NCI-H146 (cell line): ENCODE results near the gene SLC45A2.
A peak's percentile ranks its signal among the peaks of the same experiment; 100 is the strongest.
"Not testable (repeated sequence)": the region's sequence is repeated elsewhere in the genome, so short reads cannot be mapped to it uniquely, and the experiment has no call there.

Experiments used
- DNase-seq: peaks from one replicate; lab custom pipeline; 2025; lab: John Stamatoyannopoulos, UW

Gene SLC45A2

GRCh38 chr5:33966805-33967204 is 17.7 kb downstream of the SLC45A2 start:
- DNase-seq: no peak

GRCh38 chr5:33964132-33964700 is 20.3 kb downstream of the SLC45A2 start:
- no peak for DNase-seq

DNA sequence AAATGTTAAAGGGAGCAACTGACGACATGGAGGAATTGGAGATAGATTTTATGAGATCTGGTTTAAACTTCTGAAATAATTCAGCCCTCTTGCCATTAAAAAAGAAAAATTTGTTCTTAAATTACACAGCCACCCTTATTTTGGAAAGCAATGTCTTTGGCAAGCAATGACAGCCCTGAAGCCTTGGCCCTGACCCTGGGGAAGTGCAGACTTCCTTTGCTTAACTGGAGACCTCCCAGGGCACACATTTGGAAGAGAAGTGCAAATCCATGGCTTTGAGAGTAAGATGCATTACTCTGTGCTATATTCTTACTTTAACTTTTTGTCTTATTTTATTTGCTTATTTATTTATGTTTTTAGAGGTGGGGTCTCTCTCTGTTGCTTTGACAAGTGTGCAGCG is 26.3 kb downstream of the SLC45A2 start:
- DNase-seq: no peak

DNA sequence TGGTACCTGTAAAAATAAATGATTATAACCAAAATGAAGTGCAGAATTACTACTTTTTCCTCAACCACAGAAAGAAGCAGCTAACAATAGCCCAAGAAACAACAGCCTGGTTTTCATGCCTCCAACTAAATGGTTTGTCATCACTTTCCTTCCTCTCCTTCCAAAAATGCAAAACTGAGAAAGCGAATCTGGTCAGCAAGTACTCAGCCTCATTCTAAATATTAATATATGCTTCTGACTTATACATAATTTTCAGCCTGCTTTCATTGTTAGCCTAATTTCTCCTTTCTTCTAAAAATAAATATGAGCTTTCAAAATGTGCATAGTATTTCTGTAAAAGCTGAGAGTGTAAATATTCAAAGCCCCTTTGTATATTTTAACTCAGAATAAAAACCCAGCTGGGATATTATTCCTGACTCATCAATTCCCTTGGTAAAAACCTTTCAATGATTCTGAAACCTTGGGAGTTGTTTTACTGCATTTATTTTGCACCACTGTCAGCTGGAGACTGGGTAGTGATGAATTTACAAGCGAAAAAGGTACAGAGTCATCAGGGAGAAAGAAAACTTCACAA is 26.8 kb downstream of the SLC45A2 start:
- DNase-seq: no peak

DNA sequence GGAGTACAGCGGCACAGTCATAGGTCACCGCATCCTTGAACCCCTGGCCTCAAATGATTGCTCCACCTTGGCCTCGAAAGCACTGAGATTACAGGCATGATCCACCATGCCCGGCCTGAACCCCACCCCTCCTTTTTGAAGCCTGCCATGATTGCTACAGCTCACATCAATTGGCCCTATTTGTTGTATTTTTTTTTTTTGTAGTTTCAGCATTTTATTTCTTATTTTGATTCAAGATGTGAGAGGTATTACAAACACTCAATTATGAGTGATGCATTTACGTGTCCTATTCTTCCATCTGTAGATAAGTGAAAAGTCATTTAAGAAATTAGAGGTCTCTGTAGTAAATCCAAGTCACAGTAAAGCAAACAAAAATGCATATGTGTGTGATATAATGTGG is 32.3 kb downstream of the SLC45A2 start:
- not testable (repeated sequence) for DNase-seq

- peak; percentile 67 for DNase-seq
Measured at GRCh38 chr5:33944543-33945132, 39.9 kb downstream of the SLC45A2 start.

DNA sequence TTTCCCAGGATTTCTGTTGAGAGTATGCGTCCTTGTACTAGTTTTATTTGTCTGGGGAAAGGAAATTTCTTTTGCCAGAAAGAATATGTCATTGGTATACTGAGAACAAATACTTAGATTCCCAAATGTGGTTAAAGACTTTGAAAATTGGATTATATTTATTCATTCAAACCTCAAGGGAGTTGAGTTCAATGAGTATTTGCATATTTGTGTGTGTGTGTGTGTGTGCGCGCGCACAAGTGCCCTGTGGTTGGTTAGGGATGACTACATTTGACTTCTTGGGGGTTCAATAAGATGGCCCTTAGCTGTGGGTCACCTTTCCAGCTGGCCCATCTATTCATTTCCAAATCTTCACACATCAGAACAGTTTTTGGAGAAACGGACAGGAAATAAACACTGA is 43.4 kb downstream of the SLC45A2 start:
- no peak for DNase-seq

DNA sequence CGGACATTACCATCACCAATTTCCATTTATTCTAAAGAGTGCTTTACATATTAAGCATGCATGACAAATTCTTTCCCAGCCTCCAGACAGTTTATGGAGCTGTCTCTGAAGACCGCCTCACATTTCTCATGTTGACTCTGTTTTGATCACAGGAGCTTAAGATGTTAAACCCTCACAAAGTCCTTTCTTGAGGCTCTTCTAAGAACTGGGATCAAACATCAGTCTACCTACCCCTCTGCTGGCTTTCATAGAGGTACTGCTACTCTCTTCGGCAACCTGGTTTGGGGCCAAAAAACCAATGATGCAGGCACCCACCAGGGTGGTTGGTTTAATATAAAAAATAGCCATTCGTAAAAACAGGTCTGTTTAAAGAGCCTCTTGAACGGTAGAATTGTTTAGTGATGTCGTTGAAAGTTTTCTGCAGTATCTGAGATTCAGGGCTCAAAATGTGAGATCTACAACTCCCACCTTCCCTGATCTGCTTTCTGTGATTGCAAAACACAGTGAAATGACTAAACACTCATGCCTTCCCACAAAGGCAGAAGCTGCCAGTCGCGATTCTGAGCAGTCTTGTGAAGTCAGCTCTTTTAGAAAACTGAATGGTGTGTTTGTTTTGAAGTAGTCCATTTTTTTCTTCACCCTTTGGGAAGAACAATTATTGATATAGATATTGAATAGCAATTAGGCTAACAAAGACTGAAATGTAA is 44.8 kb downstream of the SLC45A2 start:
- peak; percentile 12 for DNase-seq

DNA sequence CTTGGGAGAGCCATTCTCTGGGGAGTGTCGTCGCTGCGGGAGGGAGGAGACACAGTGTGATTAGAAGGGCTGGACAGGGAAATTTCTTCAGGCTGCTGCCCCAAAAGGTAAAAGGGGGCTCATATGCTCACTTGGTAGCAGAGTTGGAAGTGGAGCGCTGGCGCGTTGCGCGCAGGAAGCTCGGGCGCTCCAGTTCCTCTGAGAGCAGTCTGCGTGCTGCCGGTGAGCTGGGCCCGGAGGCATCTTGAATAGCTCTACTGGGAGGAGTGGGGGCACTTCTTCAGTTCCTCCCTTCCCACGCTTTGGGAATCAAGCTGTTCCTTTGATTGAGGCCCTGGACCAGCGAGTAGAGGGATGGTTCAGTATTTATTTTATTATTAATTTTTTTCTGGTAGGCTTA is 45.6 kb downstream of the SLC45A2 start:
- DNase-seq: no peak

DNA sequence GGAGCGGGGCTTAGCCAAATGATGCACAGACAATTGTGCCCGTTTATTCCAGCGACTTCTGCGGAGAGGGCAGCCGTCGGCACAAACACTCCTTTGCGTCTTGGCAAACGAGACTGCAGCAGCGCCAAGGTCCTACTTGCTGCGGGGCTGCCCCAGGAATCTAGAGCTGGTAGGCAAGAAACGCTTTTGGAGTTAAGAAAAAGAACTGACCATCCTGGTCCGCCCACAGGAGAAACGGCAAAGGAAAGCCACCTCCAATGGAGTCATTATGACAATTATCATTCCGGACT is 46.0 kb downstream of the SLC45A2 start:
- DNase-seq: no peak

DNA sequence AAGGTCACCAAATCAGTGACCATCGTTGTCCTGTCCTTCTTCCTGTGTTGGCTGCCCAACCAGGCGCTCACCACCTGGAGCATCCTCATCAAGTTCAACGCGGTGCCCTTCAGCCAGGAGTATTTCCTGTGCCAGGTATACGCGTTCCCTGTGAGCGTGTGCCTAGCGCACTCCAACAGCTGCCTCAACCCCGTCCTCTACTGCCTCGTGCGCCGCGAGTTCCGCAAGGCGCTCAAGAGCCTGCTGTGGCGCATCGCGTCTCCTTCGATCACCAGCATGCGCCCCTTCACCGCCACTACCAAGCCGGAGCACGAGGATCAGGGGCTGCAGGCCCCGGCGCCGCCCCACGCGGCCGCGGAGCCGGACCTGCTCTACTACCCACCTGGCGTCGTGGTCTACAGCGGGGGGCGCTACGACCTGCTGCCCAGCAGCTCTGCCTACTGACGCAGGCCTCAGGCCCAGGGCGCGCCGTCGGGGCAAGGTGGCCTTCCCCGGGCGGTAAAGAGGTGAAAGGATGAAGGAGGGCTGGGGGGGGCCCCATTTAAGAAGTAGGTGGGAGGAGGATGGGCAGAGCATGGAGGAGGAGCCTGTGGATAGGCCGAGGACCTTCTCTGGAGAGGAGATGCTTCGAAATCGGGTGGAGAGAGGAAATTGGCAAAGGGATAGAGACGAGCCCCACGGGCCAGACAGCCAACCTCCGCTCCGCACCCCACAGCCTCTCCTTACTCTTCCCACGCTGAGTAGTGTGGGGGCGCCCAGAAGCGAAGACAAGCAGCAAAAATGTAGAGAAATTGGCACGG is 46.6 kb downstream of the SLC45A2 start:
- DNase-seq: no peak

GRCh38 chr5:33937017-33937706 is 47.3 kb downstream of the SLC45A2 start:
- DNase-seq: no peak

DNA sequence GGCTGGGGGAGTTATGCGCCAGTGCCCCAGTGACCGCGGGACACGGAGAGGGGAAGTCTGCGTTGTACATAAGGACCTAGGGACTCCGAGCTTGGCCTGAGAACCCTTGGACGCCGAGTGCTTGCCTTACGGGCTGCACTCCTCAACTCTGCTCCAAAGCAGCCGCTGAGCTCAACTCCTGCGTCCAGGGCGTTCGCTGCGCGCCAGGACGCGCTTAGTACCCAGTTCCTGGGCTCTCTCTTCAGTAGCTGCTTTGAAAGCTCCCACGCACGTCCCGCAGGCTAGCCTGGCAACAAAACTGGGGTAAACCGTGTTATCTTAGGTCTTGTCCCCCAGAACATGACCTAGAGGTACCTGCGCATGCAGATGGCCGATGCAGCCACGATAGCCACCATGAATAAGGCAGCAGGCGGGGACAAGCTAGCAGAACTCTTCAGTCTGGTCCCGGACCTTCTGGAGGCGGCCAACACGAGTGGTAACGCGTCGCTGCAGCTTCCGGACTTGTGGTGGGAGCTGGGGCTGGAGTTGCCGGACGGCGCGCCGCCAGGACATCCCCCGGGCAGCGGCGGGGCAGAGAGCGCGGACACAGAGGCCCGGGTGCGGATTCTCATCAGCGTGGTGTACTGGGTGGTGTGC is 48.0 kb downstream of the SLC45A2 start, which contains the start of gene RXFP3:
Gene RXFP3, plus strand, starts transcription at position 6 of the 636 bp plus-strand sequence. Its CDS starts 355 bp downstream, at position 361.
- no peak for DNase-seq

GRCh38 chr5:33936004-33936380 is 48.5 kb downstream of the SLC45A2 start:
- DNase-seq: no peak

DNA sequence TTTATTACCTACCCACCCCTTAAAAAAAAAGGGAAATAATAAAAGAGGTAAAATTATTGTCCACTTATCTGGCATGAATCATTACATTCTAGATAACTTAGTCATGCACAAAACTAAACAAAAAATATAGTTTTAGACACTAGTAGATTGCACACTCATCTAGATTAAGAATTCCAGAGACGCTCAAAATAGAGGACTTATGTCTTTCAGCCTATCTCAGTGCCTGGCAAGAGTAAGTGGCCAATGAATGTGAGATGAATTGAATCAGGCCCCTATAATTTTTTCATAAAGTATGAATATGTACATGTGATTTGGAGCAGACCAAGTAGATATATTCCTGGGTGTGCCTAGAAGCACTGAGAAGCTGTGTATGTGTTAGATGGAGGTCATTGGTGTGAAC is 50.3 kb downstream of the SLC45A2 start:
- DNase-seq: no peak

- no peak for DNase-seq
Measured at GRCh38 chr5:33933723-33934169, 50.7 kb downstream of the SLC45A2 start.

DNA sequence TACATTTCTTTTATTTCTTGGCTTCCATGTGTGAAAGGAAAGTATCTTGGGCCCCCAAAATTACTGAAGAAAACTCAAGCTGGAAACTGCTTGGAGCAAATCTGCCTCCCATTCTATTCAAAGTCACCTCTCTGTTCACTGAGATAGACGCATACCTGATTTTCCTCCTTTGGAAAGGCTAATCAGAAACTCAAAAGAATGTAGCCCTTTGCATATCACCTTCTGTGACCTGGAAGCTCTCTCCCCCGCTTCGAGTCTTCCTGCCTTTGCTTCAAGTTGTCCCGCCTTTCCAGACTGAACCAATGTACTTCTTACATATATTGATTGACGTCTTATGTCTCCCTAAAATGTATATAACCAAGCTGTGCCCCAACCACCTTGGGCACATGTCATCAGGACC is 53.4 kb downstream of the SLC45A2 start:
- DNase-seq: no peak

- no peak for DNase-seq
Measured at GRCh38 chr5:33929925-33930690, 54.4 kb downstream of the SLC45A2 start.

DNA sequence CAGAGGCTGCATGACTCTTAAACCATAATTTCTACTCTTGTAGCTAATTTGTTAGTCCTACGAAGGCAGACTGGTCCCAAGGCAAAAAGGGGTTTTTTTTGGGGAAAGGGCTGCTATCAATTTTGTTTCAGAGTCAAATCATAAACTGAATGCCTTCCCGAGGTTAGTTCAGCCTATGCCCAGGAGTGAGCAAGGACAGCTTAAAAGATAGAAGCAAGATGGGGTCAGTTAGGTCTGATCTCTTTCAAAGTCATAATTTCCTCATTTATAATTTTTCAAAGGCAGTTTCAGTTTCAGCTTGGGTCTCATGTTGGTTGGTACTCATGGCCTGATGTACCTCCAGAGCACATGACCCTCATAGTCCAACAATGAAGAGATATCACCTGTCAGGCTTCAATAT is 56.2 kb downstream of the SLC45A2 start:
- DNase-seq: no peak

GRCh38 chr5:33927685-33928084 is 56.8 kb downstream of the SLC45A2 start:
- no peak for DNase-seq

DNA sequence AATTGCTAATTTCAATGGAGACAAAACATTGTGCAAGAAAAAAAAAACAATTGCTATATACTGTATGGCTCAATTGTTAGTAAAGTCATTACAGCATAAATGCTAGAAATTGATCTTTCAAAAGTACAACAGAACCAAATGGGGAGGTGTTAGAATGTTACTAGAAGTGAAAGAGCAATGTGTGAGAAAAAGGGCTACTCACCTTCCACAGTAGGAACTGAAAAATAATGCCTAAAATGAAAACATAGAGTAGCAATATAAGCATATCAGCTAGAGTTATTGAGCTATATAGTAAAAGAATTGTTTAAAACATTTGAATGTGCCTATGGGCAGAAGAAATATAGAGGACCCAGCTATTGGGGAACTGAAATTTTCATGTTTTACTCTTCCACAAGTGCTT is 59.2 kb downstream of the SLC45A2 start:
- DNase-seq: no peak
